8988T (cell line): ENCODE results near the gene AXL.
"Not testable (repeated sequence)": the region's sequence is repeated elsewhere in the genome, so short reads cannot be mapped to it uniquely, and the experiment has no call there.

Experiments
- DNase-seq: peaks from one replicate; pipeline ENCODE4 v3.0.0; 2011

Gene AXL

GRCh38 chr19:41218615-41219507 lies at the start of gene AXL:
Gene AXL (plus strand): TSS chr19:41219223. CDS start chr19:41219393, 170 bp downstream.
- peak; percentile 70 for DNase-seq

DNA sequence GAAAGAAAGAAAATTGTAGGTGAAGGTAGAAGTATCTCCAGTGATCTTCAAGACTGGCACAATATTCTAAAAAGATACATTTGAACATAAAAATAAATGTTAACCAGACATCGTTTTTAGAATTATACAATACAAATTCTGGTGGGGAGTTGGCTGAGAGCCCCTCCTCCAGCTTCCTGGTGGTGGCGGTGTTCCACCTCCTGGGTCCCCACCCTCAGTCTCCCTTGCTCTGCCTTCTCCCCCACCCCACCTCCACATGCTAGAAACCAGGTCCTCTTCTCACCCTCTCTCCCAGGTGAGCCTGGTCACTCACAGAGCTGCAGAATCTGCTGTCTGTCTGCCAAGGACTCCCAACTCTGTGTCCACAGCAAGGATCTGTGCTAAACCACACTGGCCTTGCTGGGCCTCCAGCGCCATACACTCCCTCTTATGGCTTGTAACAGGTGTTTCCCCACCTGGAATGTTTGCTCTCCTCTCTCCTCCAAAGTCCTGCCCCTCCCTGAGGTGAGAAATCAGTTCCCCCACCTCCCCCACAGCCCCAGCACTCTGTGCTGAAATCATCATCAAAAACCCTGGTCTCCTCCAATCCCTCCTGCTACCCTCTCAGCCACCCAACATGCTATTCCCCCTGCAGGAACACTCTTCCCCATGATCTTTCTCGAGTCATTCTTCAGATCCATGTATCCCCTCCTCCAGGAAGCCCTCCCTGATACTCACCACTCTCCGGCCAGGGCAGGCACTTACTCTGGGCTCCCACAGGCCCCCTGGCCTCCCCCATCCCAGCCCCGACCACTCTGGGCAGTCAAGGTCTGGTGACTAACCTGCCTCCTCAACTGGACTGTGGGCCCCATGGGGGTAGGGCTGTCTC lies 46.5 kb upstream of the AXL start:
- DNase-seq = no peak

DNA sequence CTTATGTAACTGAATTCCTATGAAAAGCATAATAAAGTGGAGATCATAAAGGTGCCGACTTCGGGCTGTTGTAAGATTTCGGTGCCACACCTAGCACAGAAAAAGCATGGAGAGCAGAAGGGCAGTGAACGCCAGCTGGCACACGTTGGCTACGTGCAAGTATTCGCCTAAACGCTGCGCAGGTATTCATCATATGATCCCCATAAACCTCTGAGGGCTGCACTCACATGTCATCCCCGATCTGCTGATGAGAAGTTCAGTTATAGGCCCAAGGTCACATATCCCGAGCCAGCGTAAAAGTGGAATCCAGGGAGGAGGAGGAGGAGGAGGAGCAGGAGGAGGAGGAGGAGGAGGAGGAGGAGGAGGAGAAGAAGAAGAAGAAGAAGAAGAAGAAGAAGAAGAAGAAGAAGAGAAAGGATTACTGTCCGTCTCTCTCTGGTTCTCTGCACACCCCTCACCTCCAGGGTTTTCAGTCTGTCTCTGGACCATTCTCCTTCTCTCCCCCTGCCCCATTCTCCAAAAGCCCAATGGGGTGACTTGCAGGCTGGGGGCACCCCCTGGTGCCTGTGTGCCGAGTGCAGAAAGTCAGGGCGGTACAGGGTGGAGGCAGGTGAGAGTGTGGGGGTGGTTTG lies 44.6 kb upstream of the AXL start:
- DNase-seq = no peak

GRCh38 chr19:41175801-41176777 lies 42.9 kb upstream of the AXL start:
- peak; percentile 62 for DNase-seq

GRCh38 chr19:41180173-41180572 lies 38.9 kb upstream of the AXL start:
- DNase-seq = not testable (repeated sequence)

DNA sequence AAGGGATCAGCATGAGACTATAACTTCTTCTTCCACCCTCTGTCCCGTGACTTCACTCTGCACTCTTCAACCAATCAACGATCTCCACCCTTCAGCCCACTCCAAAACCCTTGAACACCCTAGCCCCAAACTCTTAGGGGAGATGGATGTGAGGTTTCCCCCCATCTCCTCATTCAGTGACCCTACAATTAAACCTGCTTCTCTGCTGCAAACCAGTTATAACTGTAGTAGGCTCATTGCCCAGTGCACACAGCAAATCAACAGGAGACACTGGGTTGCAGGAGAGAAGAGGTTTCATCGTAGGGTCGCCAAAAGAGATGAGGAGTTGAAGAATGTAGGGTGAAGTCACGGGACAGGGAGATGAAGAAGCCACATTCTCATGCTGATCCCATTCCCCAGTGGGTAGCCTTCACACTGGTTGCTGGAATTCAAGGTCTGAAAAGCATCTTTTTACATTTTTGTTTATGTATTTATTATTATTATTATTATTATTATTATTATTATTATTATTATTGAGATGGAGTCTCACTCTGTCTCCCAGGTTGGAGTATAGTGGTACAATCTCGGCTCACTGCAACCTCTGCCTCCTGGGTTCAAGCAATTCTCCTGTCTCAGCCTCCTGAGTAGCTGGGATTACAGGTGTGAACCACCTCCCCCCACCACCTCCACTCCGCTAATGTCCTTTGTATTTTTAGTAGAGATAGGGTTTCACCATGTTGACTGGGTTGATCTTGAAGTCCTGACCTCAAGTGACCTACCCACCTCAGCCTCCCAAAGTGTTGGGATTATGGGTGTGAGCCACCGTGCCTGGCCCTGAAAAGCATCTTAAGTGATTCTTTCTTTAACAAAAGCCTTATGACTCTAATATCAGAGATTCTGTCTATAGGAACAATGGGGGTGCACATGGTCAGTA lies 31.8 kb upstream of the AXL start:
- no peak for DNase-seq

GRCh38 chr19:41187884-41188279 lies 31.1 kb upstream of the AXL start:
- DNase-seq = no peak

DNA sequence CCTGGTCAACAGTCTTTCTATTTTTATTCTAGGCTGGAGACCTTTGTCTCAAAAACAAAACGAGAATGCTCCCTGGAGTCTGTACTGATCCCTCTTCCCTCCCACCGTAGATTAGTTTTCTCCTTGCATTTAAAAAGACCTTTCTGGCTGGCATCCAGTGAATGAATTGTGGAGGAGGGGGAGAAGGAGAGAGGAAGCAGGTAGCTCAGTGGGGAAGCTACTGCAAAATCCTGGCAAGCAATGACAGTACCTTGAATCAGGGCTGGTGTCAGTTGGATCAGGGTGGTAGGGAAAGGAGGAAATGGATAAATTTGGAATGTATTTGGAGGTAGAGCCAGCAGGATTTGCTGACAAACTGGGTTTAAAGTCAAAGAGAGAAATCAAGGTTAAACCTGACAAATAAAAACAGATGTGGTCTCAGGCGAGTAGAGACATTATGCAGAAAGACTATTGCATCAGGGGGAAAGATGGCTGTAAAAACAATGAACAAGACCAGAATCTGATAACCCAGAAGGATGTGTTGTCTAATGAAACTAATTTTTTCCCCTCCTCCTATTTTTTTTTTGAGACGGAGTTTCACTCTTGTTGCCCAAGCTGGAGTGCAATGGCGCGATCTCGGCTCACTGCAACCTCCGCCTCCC lies 29.5 kb upstream of the AXL start:
- no peak for DNase-seq

DNA sequence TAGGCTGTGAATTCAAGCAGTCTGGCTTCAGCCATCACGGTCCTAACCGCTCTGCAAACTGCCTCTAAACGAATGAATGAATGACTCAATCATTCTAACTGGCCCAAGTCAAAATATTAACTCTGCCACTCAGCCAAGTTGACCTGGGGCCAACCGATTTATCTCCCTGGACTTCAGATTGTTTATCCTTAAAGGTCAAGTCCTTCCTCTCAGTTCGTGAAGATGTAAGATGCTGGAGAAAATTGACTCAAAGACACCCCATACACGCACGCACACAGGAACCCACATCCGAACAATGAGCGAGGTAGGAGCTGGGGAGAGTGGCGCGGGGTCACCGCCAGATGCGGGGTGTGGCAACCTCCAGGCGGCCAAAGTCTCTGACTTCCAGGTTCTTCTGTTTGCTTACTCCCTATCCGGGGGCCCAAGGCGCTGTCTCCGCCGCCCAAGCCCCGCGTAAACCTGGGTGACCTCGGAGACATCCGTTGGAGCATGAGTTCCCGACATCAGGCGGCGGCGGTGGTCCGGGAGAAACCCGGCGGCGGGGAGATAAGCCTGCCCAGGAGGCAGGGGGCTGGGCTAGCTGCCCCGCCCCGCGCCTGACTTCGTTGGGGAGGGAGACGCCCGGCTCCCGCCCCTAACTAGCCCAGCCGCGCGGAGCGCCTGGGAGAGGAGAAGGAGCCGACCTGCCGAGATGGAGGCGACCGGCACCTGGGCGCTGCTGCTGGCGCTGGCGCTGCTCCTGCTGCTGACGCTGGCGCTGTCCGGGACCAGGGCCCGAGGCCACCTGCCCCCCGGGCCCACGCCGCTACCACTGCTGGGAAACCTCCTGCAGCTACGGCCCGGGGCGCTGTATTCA lies 26.2 kb upstream of the AXL start, which contains the start of gene CYP2S1:
CYP2S1 (plus strand) TSS at position 646 of the 856 bp plus-strand sequence; CDS start at position 692, 46 bp downstream.
- peak; percentile 61 for DNase-seq

DNA sequence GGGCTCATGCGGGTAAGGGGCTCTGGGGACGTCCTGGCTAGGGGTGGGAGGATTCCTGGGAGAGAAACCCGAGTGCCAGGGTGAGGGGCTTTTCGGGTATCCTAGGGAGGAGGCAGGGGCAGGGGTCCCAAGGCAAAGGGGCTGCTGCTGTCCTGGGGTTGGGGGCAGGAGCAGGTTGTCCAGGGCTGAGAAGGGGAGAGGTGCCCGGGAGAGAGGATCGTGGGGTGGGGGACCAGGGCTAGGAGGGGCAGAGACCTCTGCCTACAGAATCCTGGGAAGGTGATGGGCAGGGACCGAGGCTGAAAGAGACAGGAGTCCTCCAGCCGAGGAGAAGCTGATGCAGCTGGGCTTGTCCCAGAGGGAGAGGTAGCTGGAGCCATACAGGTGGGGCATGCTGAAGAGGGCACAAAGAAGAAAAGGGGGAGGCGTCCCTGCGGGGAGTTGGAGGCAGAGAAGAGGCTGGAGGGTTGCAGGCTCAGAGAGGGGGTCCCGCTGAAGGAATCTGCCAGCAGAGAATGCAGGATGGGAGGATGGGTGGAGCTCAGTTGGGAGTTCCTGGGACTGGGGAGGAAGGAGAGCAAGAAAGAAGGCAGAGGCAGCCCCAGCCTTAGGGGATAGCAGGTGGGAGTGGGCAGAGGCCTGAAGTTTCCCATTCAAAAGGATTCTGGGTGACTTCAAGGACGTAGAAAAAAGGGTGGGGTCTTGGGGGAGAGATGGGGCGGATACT lies 25.4 kb upstream of the AXL start:
- no peak for DNase-seq

DNA sequence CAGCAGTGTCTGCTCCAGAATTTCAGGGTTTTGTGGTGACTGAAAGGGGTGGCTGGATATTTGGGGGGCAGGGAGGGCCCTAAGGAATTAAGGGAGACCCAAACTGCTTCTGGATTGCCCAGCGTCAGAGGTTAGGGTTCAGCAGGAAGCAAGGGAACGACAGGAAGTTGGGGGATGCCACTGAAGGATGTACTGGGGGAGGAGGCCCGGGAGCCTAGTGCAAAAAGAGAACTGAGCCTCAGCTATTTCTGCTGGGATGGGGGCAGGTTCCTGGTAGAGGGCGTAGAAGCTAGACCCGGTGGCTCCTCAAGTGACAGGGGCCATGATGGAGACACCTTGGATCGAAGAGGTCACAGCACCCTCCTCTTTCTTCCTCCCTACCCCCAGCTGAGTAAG lies 24.9 kb upstream of the AXL start:
- no peak for DNase-seq

DNA sequence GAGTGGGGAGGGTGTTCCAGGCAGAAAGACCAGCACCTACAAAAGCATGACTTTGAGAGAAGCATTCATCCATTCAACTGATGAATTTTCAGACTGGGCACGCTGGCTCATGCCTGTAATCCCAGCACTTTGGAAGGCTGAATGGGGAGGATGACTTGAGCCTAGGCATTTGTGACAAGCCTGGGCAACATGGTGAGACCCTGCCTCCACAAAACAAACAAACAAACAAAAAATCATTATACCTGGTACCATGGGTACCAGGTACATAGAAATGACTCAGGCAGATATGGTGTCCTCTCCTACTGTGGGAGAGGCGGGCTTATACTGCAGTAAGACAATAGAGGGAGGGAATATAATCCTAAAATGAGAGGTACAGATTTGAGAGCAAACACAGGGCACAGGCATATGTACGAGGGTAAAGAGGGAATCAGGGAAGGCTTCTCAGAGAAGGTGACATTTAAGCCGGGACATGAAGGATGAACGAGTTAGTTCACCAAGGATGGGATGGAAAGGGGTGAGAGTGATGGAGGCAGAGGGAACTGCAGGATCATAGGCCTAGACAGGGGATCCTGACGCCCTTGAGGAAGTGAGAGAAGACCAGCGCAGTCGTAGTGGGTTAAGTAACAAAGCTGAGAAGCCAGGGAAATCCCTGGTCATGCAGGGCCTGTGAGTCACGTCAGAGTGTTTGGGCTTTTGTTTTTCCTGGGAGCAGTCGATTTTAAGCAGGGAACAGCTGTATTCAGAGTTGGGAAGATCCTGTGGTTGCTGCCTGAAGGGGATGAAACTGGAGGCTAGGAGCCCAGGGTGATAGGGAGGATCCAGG lies 23.1 kb upstream of the AXL start:
- DNase-seq = no peak

DNA sequence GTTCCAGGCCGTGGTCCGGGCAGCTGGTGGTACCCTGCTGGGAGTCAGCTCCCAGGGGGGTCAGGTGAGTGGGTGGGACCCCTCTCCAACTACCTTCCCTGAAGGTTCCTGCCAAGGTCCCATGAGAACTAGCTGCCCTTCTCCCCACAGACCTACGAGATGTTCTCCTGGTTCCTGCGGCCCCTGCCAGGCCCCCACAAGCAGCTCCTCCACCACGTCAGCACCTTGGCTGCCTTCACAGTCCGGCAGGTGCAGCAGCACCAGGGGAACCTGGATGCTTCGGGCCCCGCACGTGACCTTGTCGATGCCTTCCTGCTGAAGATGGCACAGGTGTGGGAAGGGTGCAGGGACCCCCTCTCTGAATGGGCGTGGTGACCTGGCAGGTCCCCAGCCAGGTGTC lies 20.5 kb upstream of the AXL start:
- DNase-seq = no peak

DNA sequence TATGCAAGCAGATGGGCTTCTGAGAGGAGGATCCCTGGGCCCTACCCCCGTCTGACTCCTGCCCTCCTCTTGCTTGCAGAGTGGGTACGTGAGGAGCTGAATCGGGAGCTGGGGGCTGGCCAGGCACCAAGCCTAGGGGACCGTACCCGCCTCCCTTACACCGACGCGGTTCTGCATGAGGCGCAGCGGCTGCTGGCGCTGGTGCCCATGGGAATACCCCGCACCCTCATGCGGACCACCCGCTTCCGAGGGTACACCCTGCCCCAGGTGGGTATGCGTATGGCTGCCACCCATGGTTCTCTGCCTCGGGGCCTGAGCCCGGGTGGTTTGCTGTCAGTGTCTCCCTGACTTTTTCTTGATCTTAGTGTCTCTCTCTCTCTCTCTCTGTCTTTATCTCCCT lies 15.7 kb upstream of the AXL start:
- DNase-seq = no peak

DNA sequence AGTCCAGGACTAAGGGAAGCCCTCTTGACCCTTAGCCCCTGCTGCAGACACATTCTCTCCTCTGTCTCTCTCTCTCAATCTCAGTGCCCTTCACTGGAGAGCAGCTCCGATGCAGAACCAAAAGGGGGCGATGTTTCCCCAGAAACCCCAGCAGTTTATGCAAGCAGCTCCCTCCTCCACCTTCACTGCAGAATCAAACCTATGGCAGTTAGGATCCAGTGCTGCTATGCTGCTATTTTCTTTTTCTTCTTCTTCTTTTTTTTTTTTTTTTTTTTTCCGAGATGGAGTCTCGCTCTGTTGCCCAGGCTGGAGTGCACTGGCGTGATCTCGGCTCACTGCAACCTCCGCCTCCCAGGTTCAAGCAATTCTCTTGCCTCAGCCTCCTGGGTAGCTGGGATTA lies 14.7 kb upstream of the AXL start:
- DNase-seq = not testable (repeated sequence)

DNA sequence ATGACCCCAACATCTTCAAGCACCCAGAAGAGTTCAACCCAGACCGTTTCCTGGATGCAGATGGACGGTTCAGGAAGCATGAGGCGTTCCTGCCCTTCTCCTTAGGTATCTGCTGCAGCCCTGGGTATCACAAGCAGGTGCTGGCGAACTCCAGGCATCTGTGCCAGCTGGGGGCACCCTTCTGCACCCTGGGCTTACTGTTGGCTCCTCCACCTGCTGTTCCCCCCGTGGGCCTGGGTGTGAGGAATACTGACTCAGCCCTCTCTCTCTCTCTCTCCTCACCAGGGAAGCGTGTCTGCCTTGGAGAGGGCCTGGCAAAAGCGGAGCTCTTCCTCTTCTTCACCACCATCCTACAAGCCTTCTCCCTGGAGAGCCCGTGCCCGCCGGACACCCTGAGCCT lies 13.0 kb upstream of the AXL start:
- no peak for DNase-seq

GRCh38 chr19:41206456-41206855 lies 12.6 kb upstream of the AXL start:
- DNase-seq = no peak
